ENCODE data around the gene INPP5K.

GRCh38 chr17:1469231-1469852, 47.1 kb downstream of the INPP5K start:
- TF ChIP-seq POLR2A (IDR thresholded peaks at IDR 0.05; ENCODE audit: low read depth, low read length): no peak
- TF ChIP-seq POU2F2 (IDR thresholded peaks at IDR 0.05; ENCODE audit: low read depth, low read length): no peak
- no peak for TF ChIP-seq POLR2AphosphoS5 (IDR thresholded peaks at IDR 0.05; ENCODE audit: low read depth, low read length)
- no peak for TF ChIP-seq TAF1 (IDR thresholded peaks at IDR 0.05; ENCODE audit: low read depth, low read length)

Data from GM12891 (cell line).